Measurements from ENCODE around the gene WNT5B.

- TF ChIP-seq CTCF (IDR thresholded peaks at IDR 0.05 in 4 of 5, conservative IDR thresholded peaks at IDR 0.05 in 1 of 5) (no peak), POLR2A (IDR thresholded peaks at IDR 0.05) (no peak)
Measured at GRCh38 chr12:1587927-1588574, 41.0 kb upstream of the WNT5B start.
